ENCODE results near the gene C3orf22.

The C3orf22 gene

GRCh38 chr3:126530171-126531050 lies 28.3 kb downstream of the C3orf22 start:
- no peaks in the 10 kb centered on the region for H4K20me1 ChIP-seq (ENCODE audit: insufficient read depth, low read length)
- no peak overlapping the region for H3K27ac ChIP-seq (ENCODE audit: low read length)
- H3K79me2 ChIP-seq (ENCODE audit: low read length), result no peaks in the 10 kb centered on the region
- no peak overlapping the region for H2AFZ ChIP-seq (ENCODE audit: low read depth, low read length)
- no peaks in the 10 kb centered on the region for H3K9me3 ChIP-seq (ENCODE audit: insufficient read depth, low read length)
- H3K27me3 ChIP-seq (ENCODE audit: low read depth, low read length), result peaks cover 23% of the 10 kb centered on the region
- H3K4me3 ChIP-seq (ENCODE audit: low read length), result no peak overlapping the region
- H3K4me2 ChIP-seq (ENCODE audit: low read length), result no peak overlapping the region
- H3K9ac ChIP-seq (ENCODE audit: low read length), result no peak overlapping the region
- H3K36me3 ChIP-seq (replicated peaks; ENCODE audit: low read depth, low read length), result no peaks in the 10 kb centered on the region
- no peaks in the 10 kb centered on the region for H3K4me1 ChIP-seq (ENCODE audit: low read length)
- TF ChIP-seq EZH2phosphoT487 (IDR thresholded peaks at IDR 0.05; ENCODE audit: low read depth) (no peak), CTCF (IDR thresholded peaks at IDR 0.05; ENCODE audit: low read depth, low read length) (no peak)

DNA sequence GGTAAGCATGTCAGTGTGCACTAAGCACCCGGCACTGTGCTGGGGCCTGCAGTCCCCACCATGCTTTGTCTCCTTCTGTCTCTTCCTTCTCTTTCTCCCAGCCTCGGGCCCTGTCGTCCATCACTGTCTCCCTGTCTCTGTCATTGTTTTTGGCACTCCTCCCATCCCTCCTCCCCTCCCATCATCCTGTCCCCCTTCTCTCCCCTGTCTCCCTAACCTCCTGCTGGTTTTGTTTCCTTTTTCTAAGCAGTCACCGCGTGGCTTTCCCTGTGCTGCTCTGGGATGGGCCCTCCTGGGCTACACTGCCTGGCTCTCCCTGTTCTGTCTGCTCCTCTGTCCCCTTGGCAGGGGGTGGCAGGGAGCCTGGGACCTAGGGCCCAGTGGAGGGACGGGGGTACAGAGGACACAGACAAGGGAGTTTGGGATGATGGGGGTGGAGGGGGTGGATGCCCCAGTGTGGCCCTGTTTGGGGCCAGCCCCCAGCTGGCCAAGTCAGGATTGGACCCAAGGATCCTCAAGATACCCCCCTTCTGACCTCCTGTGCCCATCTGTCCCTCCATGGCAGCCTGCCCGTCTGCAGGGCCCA lies 29.1 kb downstream of the C3orf22 start:
- no peak overlapping the region for H3K4me3 ChIP-seq (ENCODE audit: low read length)
- no peak overlapping the region for H3K4me2 ChIP-seq (ENCODE audit: low read length)
- TF ChIP-seq EZH2phosphoT487 (IDR thresholded peaks at IDR 0.05; ENCODE audit: low read depth), result no peak
- TF ChIP-seq CTCF (IDR thresholded peaks at IDR 0.05; ENCODE audit: low read depth, low read length), result no peak
- H3K4me1 ChIP-seq (ENCODE audit: low read length), result no peaks in the 10 kb centered on the region
- no peaks in the 10 kb centered on the region for H4K20me1 ChIP-seq (ENCODE audit: insufficient read depth, low read length)
- no peaks in the 10 kb centered on the region for H3K9me3 ChIP-seq (ENCODE audit: insufficient read depth, low read length)
- no peak overlapping the region for H3K9ac ChIP-seq (ENCODE audit: low read length)
- H3K27me3 ChIP-seq (ENCODE audit: low read depth, low read length), result peaks cover 23% of the 10 kb centered on the region
- H3K79me2 ChIP-seq (ENCODE audit: low read length), result no peaks in the 10 kb centered on the region
- no peak overlapping the region for H2AFZ ChIP-seq (ENCODE audit: low read depth, low read length)
- no peak overlapping the region for H3K27ac ChIP-seq (ENCODE audit: low read length)
- no peaks in the 10 kb centered on the region for H3K36me3 ChIP-seq (replicated peaks; ENCODE audit: low read depth, low read length)

DNA sequence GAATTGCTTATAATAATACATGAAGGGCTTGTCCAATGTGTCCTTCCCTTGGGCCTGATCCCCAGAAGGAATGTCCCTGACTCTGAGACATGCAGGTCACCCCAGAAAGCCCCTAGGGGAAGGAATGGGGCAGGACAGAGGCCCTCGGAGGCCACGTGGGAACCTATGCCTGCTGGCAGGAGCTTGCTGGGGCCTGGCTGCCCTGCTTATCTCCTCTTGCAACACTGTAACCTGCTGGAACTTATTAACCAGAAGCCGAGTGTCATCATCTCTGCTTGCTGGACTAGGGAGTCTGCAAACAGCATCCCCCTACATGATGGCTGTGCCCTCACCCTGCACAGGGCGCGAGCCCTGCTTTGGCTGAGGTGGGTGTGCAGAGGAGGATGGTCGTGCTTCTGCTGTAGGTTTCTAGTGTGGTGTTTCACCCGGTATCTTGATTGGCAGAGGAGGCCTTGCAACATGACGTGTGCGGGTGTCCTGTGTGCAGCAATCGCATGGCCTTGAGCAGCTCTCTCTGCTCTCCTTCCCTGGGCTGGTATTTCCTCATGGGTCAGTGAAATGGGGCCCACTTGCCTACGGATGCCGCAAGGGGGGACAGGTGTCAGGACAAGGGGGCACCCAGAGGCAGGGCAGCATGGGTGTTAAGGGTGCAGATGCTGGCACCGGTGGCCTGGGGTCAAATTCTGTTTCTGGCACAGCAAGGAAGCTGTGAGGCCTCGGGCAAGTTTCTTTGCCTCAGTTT lies 29.8 kb downstream of the C3orf22 start:
- no peak overlapping the region for H3K27ac ChIP-seq (ENCODE audit: low read length)

More for the DNA sequence above, 29.8 kb downstream of the C3orf22 start:
- H3K9me3 ChIP-seq (ENCODE audit: insufficient read depth, low read length), result no peaks in the 10 kb centered on the region
- no peak overlapping the region for H3K4me2 ChIP-seq (ENCODE audit: low read length)
- no peak overlapping the region for H3K4me3 ChIP-seq (ENCODE audit: low read length)
- H3K4me1 ChIP-seq (ENCODE audit: low read length), result no peaks in the 10 kb centered on the region
- no peak overlapping the region for H3K9ac ChIP-seq (ENCODE audit: low read length)
- no peaks in the 10 kb centered on the region for H3K36me3 ChIP-seq (replicated peaks; ENCODE audit: low read depth, low read length)
- TF ChIP-seq CTCF (IDR thresholded peaks at IDR 0.05; ENCODE audit: low read depth, low read length), result no peak
- no peak for TF ChIP-seq EZH2phosphoT487 (IDR thresholded peaks at IDR 0.05; ENCODE audit: low read depth)
- peaks cover 22% of the 10 kb centered on the region for H3K27me3 ChIP-seq (ENCODE audit: low read depth, low read length)
- H3K79me2 ChIP-seq (ENCODE audit: low read length), result no peaks in the 10 kb centered on the region
- H2AFZ ChIP-seq (ENCODE audit: low read depth, low read length), result no peak overlapping the region
- H4K20me1 ChIP-seq (ENCODE audit: insufficient read depth, low read length), result no peaks in the 10 kb centered on the region
